GM12878 (cell line): ENCODE data around the gene TANK. TPM values are rescaled to one million over a fixed set of nuclear protein-coding genes. Genes with fewer than 3 reads are reported as not detected.

Experiments used
- ATF7 ChIP-seq: fragments of 450-650 bp; IDR thresholded peaks from 2 replicates; pipeline ENCODE4 v1.6.1; 2016; ENCODE audit warnings: low read depth, mild to moderate bottlenecking
- BCL11A ChIP-seq: IDR thresholded peaks from 2 replicates; pipeline ENCODE4 v1.6.1; 2011; ENCODE audit warnings: low read depth, low read length
- BCL3 ChIP-seq: IDR thresholded peaks from 2 replicates; pipeline ENCODE4 v1.6.1; 2011; ENCODE audit warnings: borderline replicate concordance, low read depth, mild to moderate bottlenecking, moderate library complexity, low read length; ENCODE audit not compliant: insufficient read depth, poor library complexity, severe bottlenecking
- CBX3 ChIP-seq: fragments of 200-600 bp; sonication (generic); IDR thresholded peaks from 2 replicates; pipeline ENCODE4 v1.6.1; 2016; ENCODE audit warnings: low read depth, borderline replicate concordance
- CHD1 ChIP-seq: IDR thresholded peaks from 2 replicates; pipeline ENCODE4 v1.6.1; 2012; ENCODE audit warnings: low read depth, low read length, improper control_type of control experiment
- E2F4 ChIP-seq: IDR thresholded peaks from 2 replicates; pipeline ENCODE4 v1.6.1; 2012; ENCODE audit warnings: low read depth, low read length, improper control_type of control experiment
- EED ChIP-seq: sonication (generic); IDR thresholded peaks from 2 replicates; pipeline ENCODE4 v1.6.1; 2016; ENCODE audit warnings: antibody characterized with exemption, low read depth
- ELK1 ChIP-seq: IDR thresholded peaks from 2 replicates; pipeline ENCODE4 v1.6.1; 2012; ENCODE audit warnings: low read depth, low read length, improper control_type of control experiment
- ETV6 ChIP-seq, 2 experiments: fragments of 450-650 bp in 1 of 2; IDR thresholded peaks in 1 of 2; conservative IDR thresholded peaks in 1 of 2; 2 replicates each; pipeline ENCODE4 v1.6.1; 2014; ENCODE audit warnings: antibody characterized with exemption in 1 of 2, borderline replicate concordance in 1 of 2, low read depth in 1 of 2, mild to moderate bottlenecking in 1 of 2, moderate library complexity in 1 of 2
- MAX ChIP-seq: IDR thresholded peaks from 2 replicates; pipeline ENCODE4 v1.6.1; 2012; ENCODE audit warnings: low read depth, low read length, improper control_type of control experiment
- MEF2A ChIP-seq: IDR thresholded peaks from 2 replicates; pipeline ENCODE4 v1.6.1; 2011; ENCODE audit warnings: low read depth, mild to moderate bottlenecking, low read length, moderate library complexity; ENCODE audit not compliant: insufficient read depth
- NKRF ChIP-seq: fragments of 450-650 bp; conservative IDR thresholded peaks from 2 replicates; pipeline ENCODE4 v1.6.1; 2017; ENCODE audit warnings: mild to moderate bottlenecking, moderate library complexity
- NR2C2 ChIP-seq: IDR thresholded peaks from 2 replicates; pipeline ENCODE4 v1.6.1; 2011; ENCODE audit warnings: borderline replicate concordance, low read depth; ENCODE audit not compliant: control insufficient read depth, insufficient read length
- NR2F1 ChIP-seq: fragments of 450-650 bp; conservative IDR thresholded peaks from 2 replicates; pipeline ENCODE4 v1.6.1; 2017; ENCODE audit warnings: mild to moderate bottlenecking
- PRDM15 ChIP-seq: fragments of 450-650 bp; formaldehyde crosslinking; IDR thresholded peaks from 2 replicates; pipeline ENCODE4 v1.4.0; 2020; ENCODE audit warnings: mild to moderate bottlenecking, moderate library complexity
- SIX5 ChIP-seq: IDR thresholded peaks from 2 replicates; pipeline ENCODE4 v1.6.1; 2011; ENCODE audit warnings: mild to moderate bottlenecking, low read depth, low read length, moderate library complexity; ENCODE audit not compliant: severe bottlenecking
- SMARCA5 ChIP-seq: fragments of 450-650 bp; IDR thresholded peaks from 2 replicates; pipeline ENCODE4 v1.6.1; 2017; ENCODE audit warnings: mild to moderate bottlenecking
- STAT3 ChIP-seq: IDR thresholded peaks from 2 replicates; pipeline ENCODE4 v1.6.1; 2011; ENCODE audit warnings: low read depth, low read length, improper control_type of control experiment
- ZNF622 ChIP-seq: fragments of 450-650 bp; IDR thresholded peaks from 2 replicates; pipeline ENCODE4 v1.6.1; 2017; ENCODE audit warnings: mild to moderate bottlenecking, inconsistent platforms
- polyA plus RNA-seq, 11 experiments: library from polyadenylated mRNA; depleted of rRNA in 4 of 11; unstranded in 6 of 11; stranded (reverse) in 5 of 11; fragments of >200 nt; fragmentation: Nextera tagmentation in 4 of 11; fragmentation: Illumina TruSeq in 1 of 11; extraction: Ambion mirVana in 4 of 11; extraction: Trizol in 1 of 11; gene quantifications; 1 replicate in 1 of 11; 2 replicates in 10 of 11; pipeline versions ENCODE4 v1.2.1 to v1.2.3, GENCODE V29; 2011 to 2016; ENCODE audit warnings: inconsistent platforms in 2 of 11, missing spikeins in 2 of 11, low read depth in 1 of 11
- total RNA-seq, 4 experiments: library from RNA; depleted of rRNA in 3 of 4; stranded (reverse); fragments of >200 nt in 3 of 4; fragmentation: Illumina TruSeq in 1 of 4; extraction: Trizol in 1 of 4; gene quantifications; 2 replicates each; pipeline versions ENCODE4 v1.2.1 to v1.2.3, GENCODE V29; 2013 to 2021

TANK gene
- total and polyA plus RNA-seq, 10 of the 15 experiments (the other 5 are each of a cell fraction or from before 2014, with no cell fraction given): 48.6 to 127 (median 103) TPM

- TF ChIP-seq E2F4: no peak
- TF ChIP-seq CHD1: no peak
- TF ChIP-seq BCL11A: no peak
- no peak for TF ChIP-seq PRDM15 (CRISPR knock-in tag)
- TF ChIP-seq SMARCA5: 0 out of 2 replicates have a peak, but pooled peaks have one; percentile 47
- TF ChIP-seq MAX: peak; percentile 70; the same call in 1 of the 2 replicates
- no peak for TF ChIP-seq ELK1
- TF ChIP-seq CBX3: no peak
- no peak for TF ChIP-seq ZNF622
- no peak for TF ChIP-seq STAT3
- peak; percentile 50 for TF ChIP-seq BCL3
- TF ChIP-seq MEF2A: no peak
- no peak for TF ChIP-seq NR2C2
- no peak for TF ChIP-seq ATF7
- no peak for TF ChIP-seq SIX5
- no peak for TF ChIP-seq ETV6 (conservative IDR thresholded peaks at IDR 0.05 in 1 of 2, IDR thresholded peaks at IDR 0.05 in 1 of 2; ENCODE audit: borderline replicate concordance in 1 of 2, low read depth in 1 of 2)
- TF ChIP-seq NKRF: 0 out of 2 replicates have a peak, but pooled peaks have one; percentile 25
- 0 out of 2 replicates have a peak, but pooled peaks have one; percentile 12 for TF ChIP-seq NR2F1
- TF ChIP-seq EED: 0 out of 2 replicates have a peak, but pooled peaks have one; percentile 67
These were observed 78.5 kb downstream of the TANK start (continued) for GRCh38 chr2:161238560-161239325.
